Uterus (tissue), 2 donors: Measurements from ENCODE around the gene ADARB2.

Experiments used
- CTCF ChIP-seq, 4 experiments: fragments of 200-600 bp in 2 of 4; fragments of 450-650 bp in 2 of 4; sonication (generic) in 2 of 4; IDR thresholded peaks; one replicate each; pipeline ENCODE4 v1.5.1; 2016 to 2019; ENCODE audit warnings: antibody characterized with exemption in 4 of 4, mild to moderate bottlenecking in 2 of 4, moderate library complexity in 1 of 4
- POLR2A ChIP-seq, 2 donors: fragments of 450-650 bp; IDR thresholded peaks; one replicate each; pipeline ENCODE4 v1.6.1; 2016; ENCODE audit warnings: antibody characterized with exemption in 2 of 2, mild to moderate bottlenecking in 1 of 2, moderate library complexity in 1 of 2

GRCh38 chr10:1256432-1256725, 480.9 kb downstream of the ADARB2 start:
- no peak for TF ChIP-seq CTCF (IDR thresholded peaks at IDR 0.05)
- TF ChIP-seq POLR2A (IDR thresholded peaks at IDR 0.05): no peak
